ENCODE data around the gene SATB1.

GRCh38 chr3:18432752-18433151 lies 7.6 kb upstream of the SATB1 start:
- TF ChIP-seq EP300 (IDR thresholded peaks at IDR 0.05) = no peak
- no peak for TF ChIP-seq POLR2A (IDR thresholded peaks at IDR 0.05)
- no peak for TF ChIP-seq POLR2AphosphoS5 (IDR thresholded peaks at IDR 0.05)
- TF ChIP-seq CTCF (IDR thresholded peaks at IDR 0.05) = no peak
